DOHH2 (cell line): ENCODE data around the gene CLASP1.

Experiments used
- H3F3A ChIP-seq: fragments of 200-600 bp; sonication (generic), shearing (Covaris generic); 2 replicates; pipeline ENCODE4 v1.6.0; 2016; ENCODE audit warnings: antibody characterized with exemption, mild to moderate bottlenecking; ENCODE audit not compliant: control insufficient read depth, insufficient read depth
- H3K27ac ChIP-seq: fragments of 200-600 bp; sonication (generic); 2 replicates; pipeline ENCODE4 v1.5.1; 2014; ENCODE audit warnings: low read depth, mild to moderate bottlenecking, low read length, moderate library complexity
- H3K27me3 ChIP-seq: fragments of 200-600 bp; sonication (generic); 2 replicates; pipeline ENCODE4 v1.6.1; 2014; ENCODE audit warnings: mild to moderate bottlenecking, low read length, mixed read lengths; ENCODE audit not compliant: control insufficient read depth
- H3K36me3 ChIP-seq: fragments of 200-600 bp; sonication (generic); 2 replicates; pipeline ENCODE4 v1.6.1; 2014; ENCODE audit warnings: mild to moderate bottlenecking, low read length, moderate library complexity, mixed read lengths; ENCODE audit not compliant: control insufficient read depth
- H3K4me1 ChIP-seq: fragments of 200-600 bp; sonication (generic); 2 replicates; pipeline ENCODE4 v1.6.1; 2014; ENCODE audit warnings: mild to moderate bottlenecking, low read length, mixed read lengths; ENCODE audit not compliant: control insufficient read depth
- H3K4me2 ChIP-seq: fragments of 200-600 bp; sonication (generic); 2 replicates; pipeline ENCODE4 v1.6.0; 2014; ENCODE audit warnings: mild to moderate bottlenecking, low read length, moderate library complexity
- H3K4me3 ChIP-seq: fragments of 200-600 bp; sonication (generic); 2 replicates; pipeline ENCODE4 v1.5.1; 2014; ENCODE audit warnings: mild to moderate bottlenecking, low read length, mixed read lengths
- H3K79me2 ChIP-seq: fragments of 200-600 bp; sonication (generic); 2 replicates; pipeline ENCODE4 v1.6.1; 2014; ENCODE audit warnings: mild to moderate bottlenecking, low read length, mixed read lengths; ENCODE audit not compliant: control insufficient read depth
- H3K9me2 ChIP-seq: fragments of 200-600 bp; sonication (generic); replicated peaks from 2 replicates; pipeline ENCODE4 v1.6.1; 2014; ENCODE audit warnings: mild to moderate bottlenecking, low read length, mixed read lengths; ENCODE audit not compliant: control insufficient read depth
- H3K9me3 ChIP-seq: fragments of 200-600 bp; sonication (generic); 2 replicates; pipeline ENCODE4 v1.6.1; 2014; ENCODE audit warnings: antibody characterized with exemption, low read length, mixed read lengths; ENCODE audit not compliant: control insufficient read depth, insufficient read depth
- H4K20me1 ChIP-seq: fragments of 200-600 bp; sonication (generic); 2 replicates; pipeline ENCODE4 v1.6.0; 2014; ENCODE audit warnings: low read depth, mild to moderate bottlenecking, antibody characterized with exemption, low read length, moderate library complexity; ENCODE audit not compliant: control insufficient read depth, insufficient read depth
- EZH2phosphoT487 ChIP-seq: fragments of 200-600 bp; sonication (generic); IDR thresholded peaks from 2 replicates; pipeline ENCODE4 v1.6.1; 2017; ENCODE audit warnings: borderline replicate concordance, mild to moderate bottlenecking, antibody characterized with exemption, low read length, moderate library complexity, mixed read lengths
- TF ChIP-seq, protein P1 (sequence below): fragments of 200-600 bp; sonication (generic); IDR thresholded peaks from one replicate; pipeline ENCODE4 v1.5.1; 2014; ENCODE audit warnings: antibody characterized with exemption, mild to moderate bottlenecking, low read depth, low read length; ENCODE audit not compliant: poor library complexity, severe bottlenecking

CLASP1 gene

DNA sequence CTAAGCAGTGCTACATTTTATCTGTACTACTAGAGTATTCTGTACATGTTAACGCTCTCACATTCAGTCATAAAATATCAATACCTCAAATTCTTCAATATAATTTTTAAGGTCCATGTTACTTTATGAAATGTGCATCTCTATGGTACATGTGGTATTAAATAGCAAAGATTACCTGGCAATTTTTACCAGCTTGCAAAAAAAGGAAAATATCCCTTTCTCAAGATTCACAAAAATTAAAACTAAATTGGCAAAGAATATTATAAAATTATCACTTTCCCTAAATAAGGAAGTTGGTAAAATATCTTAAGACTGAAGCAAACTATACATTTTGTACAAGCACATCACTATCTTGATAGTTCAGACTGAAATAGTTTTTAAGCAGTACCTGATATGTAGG lies 233.5 kb downstream of the CLASP1 start:
- Histone ChIP-seq H3K36me3 (peaks cover 43% of the 10 kb centered on the region), H3K4me1 (no peaks in the 10 kb centered on the region), H4K20me1 (no peaks in the 10 kb centered on the region), H3K79me2 (no peaks in the 10 kb centered on the region), H3F3A (no peaks in the 10 kb centered on the region), H3K9me2 (no peaks in the 10 kb centered on the region), H3K4me3 (no peak overlapping the region), H3K27ac (no peak overlapping the region), H3K4me2 (no peak overlapping the region), H3K9me3 (no peaks in the 10 kb centered on the region), H3K27me3 (no peaks in the 10 kb centered on the region)
- no peak for TF ChIP-seq EZH2phosphoT487
- TF ChIP-seq, protein P1, sequence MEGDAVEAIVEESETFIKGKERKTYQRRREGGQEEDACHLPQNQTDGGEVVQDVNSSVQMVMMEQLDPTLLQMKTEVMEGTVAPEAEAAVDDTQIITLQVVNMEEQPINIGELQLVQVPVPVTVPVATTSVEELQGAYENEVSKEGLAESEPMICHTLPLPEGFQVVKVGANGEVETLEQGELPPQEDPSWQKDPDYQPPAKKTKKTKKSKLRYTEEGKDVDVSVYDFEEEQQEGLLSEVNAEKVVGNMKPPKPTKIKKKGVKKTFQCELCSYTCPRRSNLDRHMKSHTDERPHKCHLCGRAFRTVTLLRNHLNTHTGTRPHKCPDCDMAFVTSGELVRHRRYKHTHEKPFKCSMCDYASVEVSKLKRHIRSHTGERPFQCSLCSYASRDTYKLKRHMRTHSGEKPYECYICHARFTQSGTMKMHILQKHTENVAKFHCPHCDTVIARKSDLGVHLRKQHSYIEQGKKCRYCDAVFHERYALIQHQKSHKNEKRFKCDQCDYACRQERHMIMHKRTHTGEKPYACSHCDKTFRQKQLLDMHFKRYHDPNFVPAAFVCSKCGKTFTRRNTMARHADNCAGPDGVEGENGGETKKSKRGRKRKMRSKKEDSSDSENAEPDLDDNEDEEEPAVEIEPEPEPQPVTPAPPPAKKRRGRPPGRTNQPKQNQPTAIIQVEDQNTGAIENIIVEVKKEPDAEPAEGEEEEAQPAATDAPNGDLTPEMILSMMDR, result no peak

- H3K4me2 ChIP-seq, result no peak overlapping the region
These were observed 236.9 kb downstream of the CLASP1 start for GRCh38 chr2:121412349-121412748.

DNA sequence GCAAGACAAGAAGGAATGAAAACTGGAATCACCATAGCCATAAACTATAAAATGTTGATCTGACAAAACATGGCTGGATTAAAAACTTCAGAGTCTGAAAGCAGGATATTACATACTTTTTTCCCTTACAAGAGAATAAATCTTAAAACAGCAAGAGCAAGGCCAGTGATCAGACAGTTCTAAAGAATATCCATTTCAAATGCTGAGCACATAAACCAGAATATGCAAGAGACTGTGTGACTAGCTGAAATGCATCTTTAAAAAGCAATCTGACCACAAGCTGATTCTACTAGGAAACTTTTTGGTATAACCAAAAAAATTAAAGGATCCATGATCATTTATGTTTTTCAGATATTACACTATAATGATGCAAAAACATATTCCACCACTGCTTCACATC lies 239.3 kb downstream of the CLASP1 start:
- no peak for TF ChIP-seq EZH2phosphoT487
- Histone ChIP-seq H3K27me3 (no peaks in the 10 kb centered on the region), H3K4me1 (no peaks in the 10 kb centered on the region), H3K36me3 (peaks cover 46% of the 10 kb centered on the region), H3K9me2 (no peaks in the 10 kb centered on the region), H3K4me3 (no peak overlapping the region), H3K4me2 (no peak overlapping the region), H3K79me2 (no peaks in the 10 kb centered on the region), H4K20me1 (no peaks in the 10 kb centered on the region), H3F3A (no peaks in the 10 kb centered on the region), H3K27ac (no peak overlapping the region), H3K9me3 (no peaks in the 10 kb centered on the region)

More at GRCh38 chr2:121412349-121412748, 236.9 kb downstream of the CLASP1 start:
- Histone ChIP-seq H3K36me3 (peaks cover 44% of the 10 kb centered on the region), H3K27ac (no peak overlapping the region), H3F3A (no peaks in the 10 kb centered on the region), H3K9me2 (no peaks in the 10 kb centered on the region), H3K4me1 (no peaks in the 10 kb centered on the region), H3K9me3 (no peaks in the 10 kb centered on the region), H4K20me1 (no peaks in the 10 kb centered on the region), H3K27me3 (no peaks in the 10 kb centered on the region), H3K79me2 (no peaks in the 10 kb centered on the region), H3K4me3 (no peak overlapping the region)
- TF ChIP-seq, protein P1, result no peak
- TF ChIP-seq EZH2phosphoT487, result no peak

DNA sequence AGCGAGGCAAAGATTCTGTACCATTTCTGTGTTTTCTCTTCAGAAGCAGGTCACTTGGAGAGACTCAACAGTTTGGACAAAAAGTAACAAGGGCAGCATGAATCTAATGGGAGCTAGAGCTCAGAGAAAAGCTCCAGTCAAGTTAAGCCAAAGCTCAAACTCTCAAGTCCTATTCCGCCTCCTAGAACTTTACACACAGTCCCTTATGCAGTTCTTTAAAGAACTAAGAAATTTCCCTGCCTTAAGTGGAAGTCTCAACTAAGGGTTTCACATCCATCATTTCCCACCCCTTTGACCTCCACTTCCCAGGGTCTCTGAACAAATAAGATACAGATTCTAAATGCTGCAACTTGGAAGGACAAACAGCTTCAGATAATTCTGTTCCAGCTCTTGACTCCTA lies 239.9 kb downstream of the CLASP1 start:
- Histone ChIP-seq H3K9me2 (no peaks in the 10 kb centered on the region), H3K79me2 (no peaks in the 10 kb centered on the region), H4K20me1 (no peaks in the 10 kb centered on the region), H3K27ac (no peak overlapping the region), H3K4me3 (no peak overlapping the region), H3K27me3 (no peaks in the 10 kb centered on the region), H3F3A (no peaks in the 10 kb centered on the region), H3K4me2 (no peak overlapping the region), H3K9me3 (no peaks in the 10 kb centered on the region), H3K4me1 (no peaks in the 10 kb centered on the region), H3K36me3 (peaks cover 45% of the 10 kb centered on the region)
- TF ChIP-seq EZH2phosphoT487, result no peak
